Dermis microvascular lymphatic vessel endothelial cell (primary cell): ENCODE measurements around the gene KDM6A. TPM values are rescaled to one million over a fixed set of nuclear protein-coding genes. Genes with fewer than 3 reads are reported as not detected.
"Not testable (repeated sequence)": the region's sequence is repeated elsewhere in the genome, so short reads cannot be mapped to it uniquely, and the experiment has no call there.

Experiments
- DNase-seq, 2 donors: peaks; one replicate each; pipeline versions ENCODE4 v3.0.0 to v3.0.0-alpha.2; 2010; ENCODE audit warnings: low read depth in 2 of 2
- total RNA-seq: library from RNA; depleted of rRNA; stranded (reverse); fragments of >200 nt; gene quantifications from 2 replicates; pipeline ENCODE4 v1.2.1, GENCODE V29; 2014

Gene KDM6A
- total RNA-seq, 1 donor from 2014 or later: 18.9 TPM

DNA sequence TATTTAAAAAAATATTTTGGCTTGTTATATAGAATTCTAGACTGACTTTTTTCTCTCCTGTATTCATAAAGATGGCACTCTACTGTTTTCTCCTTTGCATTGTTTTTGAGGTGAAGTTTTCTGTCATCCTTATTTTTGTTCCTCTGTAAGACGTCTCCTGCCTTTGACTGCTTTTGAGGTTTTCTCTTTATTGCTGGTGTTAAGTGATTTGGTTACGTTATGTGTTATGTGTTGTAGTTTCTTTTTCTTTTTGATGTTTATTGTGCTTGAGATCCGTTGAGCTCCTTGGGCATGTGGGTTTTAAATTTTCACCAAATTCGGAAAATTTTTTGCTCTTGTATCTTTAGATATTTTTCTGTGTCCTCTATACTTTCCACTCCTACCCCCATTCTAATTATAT is 50.0 kb downstream of the KDM6A start:
- no peak for DNase-seq

DNA sequence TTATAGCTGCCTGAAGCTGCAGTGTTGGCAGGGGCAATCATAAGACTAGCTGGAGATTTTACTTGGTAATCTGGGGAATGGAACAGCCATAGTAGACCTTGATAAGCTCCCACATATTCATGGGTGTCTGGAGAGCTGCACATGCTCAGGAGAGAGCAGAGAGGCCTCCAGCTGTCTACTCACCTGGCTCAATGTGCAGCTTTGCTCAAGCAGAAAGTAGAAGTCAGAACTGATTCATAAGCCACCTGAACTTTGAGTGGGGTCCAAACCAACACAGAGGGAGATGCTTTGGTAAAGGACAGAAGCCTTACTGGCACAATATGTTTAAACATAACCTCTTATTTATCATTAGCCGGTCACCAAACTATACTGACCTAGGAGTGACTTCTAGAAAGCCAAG is 54.4 kb downstream of the KDM6A start:
- no peak for DNase-seq

DNA sequence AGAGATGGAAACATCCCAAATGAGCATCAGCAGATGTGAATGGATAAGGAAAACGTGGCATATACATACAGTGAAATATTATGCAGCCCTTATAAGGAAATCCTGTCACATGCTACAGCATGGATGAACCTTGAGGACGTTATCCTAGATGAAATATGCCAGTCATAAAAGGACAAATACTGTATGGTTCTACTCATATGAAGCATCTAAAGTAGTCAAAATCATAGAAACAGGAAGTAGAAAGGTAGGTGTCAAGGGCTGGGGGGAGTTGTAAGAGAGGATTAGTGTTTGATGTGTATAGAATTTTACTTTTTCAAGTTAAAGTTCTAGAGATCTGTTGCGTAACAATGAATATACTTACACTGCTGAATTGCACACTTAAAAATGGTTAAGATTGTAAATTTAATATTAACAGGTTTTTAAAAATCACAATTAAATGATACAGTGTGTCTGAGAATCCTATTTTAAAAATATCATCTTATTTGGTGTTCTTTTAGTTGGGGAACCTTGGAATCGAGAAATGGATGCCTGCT is 58.5 kb downstream of the KDM6A start:
- DNase-seq: no peak

DNA sequence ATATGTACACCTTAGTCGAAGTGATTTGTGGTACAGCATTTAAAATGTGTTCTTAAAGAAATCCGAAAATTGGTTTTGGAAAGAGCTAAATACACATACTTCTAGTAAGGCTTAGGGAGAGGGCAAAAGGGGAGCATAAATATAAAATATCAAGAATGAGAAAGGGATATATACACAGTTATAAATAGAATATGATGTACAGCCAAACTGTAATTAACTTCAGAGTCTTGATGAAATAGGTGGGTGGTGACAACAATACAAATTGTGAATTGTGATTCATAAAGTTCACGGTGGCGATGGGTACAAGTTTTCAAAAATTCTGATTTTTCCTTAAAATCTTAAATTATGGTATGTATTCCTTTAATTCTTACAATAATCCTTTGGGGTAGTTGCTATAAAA is 62.2 kb downstream of the KDM6A start:
- no peak for DNase-seq

DNA sequence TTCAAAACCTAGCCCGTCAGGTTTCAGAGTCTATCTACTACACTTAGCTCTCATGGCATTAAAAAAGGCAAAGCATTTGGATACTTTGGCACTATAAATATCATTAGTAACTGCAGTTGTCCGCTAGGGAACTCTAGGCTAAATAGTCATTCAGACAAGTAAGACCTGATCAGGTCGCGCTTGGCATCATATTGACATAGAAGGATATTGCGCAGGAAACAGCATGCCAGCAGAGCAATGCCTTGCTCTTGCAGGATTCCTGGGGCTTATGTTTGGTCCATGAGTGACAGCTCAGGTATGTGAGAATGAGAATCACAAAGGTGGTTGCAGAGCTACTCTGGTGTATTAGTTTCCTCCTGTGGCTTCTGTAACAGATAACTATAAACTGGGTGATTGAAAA is 62.7 kb downstream of the KDM6A start:
- DNase-seq: no peak

DNA sequence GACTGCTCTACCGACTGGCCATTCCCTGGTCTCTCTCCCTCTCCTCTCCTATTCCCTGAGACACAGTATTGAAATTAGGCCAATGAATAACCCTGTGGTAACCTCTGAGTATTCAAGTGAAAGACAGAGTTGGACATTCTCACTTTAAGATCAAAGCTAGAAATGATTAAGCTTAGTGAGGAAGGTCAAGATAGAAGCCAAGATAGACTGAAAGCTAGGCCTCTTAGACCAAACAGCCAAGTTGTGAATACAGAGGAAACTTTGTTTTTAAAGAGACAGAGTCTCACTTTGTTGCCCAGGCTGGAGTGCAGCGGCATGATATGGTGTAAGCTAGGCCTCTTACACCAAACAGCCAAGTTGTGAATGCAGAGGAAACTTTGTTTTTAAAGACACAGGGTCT is 64.6 kb downstream of the KDM6A start:
- DNase-seq: no peak

DNA sequence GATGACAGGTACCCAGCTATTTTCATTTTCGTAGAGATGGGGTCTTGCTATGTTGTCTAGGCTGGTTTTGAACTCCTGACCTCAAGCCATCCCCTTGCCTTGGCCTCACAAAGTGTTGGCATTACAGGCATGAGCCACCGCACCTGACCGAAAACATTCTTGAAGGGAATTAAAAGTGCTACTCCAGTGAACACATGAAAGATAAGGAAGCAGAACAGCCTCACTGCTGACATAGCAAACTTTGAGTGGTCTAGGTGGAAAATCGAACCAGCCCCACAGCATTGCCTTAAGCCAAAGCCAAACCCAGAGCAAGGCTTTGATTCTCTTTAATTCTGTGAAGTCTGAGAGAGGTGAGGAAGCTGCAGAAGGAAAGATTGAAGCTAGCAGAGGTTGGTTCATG is 65.1 kb downstream of the KDM6A start:
- DNase-seq: no peak

DNA sequence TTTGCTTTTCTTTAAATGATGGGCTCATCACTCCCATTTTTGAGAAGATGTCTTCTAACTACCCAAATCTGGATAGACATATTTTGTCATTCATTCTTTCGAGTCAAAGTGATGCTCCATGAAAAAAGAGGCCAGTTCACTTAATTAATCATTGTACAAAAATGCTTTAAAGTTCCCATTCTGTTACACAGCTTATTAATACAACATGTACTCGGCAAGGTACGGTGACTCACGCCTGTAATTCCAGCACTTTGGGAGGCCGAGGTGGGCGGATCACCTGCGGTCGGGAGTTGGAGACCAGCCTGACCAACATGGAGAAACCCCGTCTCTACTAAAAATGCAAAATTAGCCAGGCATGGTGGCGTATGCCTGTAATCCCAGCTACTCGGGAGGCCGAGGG is 67.6 kb downstream of the KDM6A start:
- not testable (repeated sequence) for DNase-seq

DNA sequence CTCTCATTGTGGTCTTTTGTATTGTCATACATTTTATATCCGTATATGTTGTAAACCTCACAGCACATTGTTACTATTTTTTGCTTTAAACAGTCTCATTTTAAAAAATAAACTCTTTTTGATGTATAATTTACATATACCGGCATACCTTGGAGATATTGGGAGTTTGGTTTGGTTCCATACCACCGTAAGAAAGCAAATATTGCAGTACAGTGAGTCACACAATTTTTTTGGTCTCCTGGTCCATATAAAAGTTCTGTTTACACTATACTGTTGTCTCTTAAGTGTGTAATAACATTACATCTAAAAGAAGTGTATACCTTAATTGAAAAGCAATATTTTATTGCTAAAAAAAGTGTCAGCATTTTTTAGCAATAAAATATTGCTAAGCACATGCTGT is 70.0 kb downstream of the KDM6A start:
- no peak for DNase-seq

DNA sequence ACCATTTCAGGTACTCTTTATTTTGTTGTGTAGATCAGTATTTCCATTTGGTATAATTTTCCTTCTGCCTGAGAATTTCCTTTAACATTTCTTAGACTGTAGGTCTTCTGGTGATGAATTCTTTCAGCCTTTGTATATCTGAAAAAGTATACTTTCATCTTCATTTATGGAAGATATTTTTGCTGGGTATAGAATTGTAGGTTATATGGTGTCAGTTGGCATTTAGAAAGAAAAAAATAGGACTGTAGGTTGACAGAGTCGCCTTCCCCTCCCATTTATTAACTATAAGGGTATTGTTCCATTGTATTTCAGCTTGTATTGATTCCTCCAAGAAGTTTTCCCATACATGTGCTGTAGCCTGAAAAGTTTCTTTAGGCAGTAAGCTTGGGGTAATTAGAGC is 71.9 kb downstream of the KDM6A start:
- DNase-seq: no peak

DNA sequence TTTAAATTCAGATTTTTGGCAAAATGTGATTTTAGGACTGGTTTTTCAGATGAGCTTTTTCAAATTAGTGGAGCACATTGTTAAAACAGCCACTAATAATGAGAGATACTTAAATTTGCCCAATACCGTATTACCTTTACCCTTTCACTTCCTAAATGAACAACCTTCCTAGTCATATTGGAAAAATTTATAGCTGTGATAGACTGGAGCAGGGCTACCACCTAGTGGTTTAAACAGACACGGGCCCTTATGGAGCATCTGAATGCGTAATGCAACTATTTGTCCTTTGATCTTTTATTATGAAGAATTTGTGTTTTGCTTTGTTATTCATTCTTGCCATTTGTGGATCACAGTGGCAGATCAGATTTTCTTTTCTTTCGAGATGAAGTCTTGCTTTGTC is 72.7 kb downstream of the KDM6A start:
- DNase-seq: no peak

DNA sequence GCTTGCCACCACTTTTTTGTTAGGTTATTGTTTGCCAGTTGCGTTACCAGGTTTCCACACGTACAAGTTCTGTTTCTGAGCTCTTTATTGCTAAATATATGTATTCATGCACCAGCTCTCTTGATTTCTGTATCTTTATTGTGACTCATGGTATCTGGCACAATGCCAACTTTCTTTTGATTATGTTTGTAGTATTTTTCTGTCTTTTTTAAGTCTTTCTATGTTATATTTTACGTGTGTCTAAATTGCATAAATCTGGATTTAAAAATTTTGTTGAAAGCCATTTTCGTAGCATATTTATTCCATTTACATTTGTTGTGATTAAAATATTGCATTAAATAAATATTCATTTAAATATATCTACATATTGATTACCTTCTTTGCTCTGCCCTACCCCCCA is 73.8 kb downstream of the KDM6A start:
- peak in 1 of 2 donors; percentile 57 for DNase-seq

DNA sequence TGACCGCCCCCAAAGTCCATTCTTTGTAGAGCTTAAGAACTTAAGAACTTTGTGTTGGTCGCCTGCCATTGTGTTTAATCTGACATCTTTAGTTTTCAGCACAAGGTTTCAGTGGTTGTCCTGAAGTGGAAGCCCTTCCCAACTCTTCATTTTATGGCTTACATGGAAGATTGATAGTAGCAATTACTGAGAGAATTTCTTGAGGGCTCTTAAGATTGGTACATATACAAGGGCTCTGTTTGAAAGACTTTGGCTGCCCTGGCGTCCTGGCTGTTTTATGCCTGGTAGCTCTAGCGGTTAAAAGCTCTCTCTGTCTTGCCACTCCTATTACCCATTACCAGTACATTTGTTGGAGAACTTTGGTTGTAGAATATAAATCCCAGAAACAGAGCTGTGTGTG is 75.0 kb downstream of the KDM6A start:
- DNase-seq: no peak

DNA sequence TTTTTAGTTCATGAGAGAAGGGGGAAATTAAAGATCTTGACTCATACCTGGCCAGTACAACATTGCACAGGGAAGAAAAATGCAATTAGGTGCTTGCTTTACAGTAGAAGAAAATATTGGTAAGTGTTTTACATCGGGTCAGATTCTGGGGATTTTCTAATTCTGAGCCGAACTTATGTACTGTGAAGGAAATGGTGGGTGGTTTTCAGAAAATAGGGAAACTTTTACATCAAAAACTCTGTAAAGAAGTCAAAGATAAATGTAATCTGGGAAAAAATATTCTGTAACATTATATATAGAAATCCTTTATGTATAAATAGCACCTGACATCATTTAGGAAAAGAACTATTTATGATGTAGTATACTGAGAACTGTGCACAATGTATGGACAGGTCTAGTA is 75.4 kb downstream of the KDM6A start:
- DNase-seq: no peak

DNA sequence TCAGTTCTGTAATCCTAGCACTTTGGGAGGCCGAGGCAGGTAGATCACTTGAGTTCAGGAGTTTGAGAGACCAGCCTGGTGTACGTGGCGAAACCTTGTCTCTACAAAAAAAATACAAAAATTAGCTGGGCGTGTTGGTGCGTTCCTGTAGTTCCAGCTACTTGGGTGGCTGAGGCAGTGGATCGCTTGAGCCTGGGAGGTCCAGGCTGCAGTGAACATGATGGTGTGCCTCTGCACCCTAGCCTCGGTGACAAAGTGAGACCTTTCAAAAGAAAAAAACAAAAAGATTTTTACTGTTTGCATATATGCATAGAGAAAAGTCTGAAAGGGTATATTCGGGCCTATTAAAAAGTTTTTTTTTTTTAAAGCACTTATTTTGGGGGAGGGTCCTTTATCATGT is 76.1 kb downstream of the KDM6A start:
- DNase-seq: no peak

DNA sequence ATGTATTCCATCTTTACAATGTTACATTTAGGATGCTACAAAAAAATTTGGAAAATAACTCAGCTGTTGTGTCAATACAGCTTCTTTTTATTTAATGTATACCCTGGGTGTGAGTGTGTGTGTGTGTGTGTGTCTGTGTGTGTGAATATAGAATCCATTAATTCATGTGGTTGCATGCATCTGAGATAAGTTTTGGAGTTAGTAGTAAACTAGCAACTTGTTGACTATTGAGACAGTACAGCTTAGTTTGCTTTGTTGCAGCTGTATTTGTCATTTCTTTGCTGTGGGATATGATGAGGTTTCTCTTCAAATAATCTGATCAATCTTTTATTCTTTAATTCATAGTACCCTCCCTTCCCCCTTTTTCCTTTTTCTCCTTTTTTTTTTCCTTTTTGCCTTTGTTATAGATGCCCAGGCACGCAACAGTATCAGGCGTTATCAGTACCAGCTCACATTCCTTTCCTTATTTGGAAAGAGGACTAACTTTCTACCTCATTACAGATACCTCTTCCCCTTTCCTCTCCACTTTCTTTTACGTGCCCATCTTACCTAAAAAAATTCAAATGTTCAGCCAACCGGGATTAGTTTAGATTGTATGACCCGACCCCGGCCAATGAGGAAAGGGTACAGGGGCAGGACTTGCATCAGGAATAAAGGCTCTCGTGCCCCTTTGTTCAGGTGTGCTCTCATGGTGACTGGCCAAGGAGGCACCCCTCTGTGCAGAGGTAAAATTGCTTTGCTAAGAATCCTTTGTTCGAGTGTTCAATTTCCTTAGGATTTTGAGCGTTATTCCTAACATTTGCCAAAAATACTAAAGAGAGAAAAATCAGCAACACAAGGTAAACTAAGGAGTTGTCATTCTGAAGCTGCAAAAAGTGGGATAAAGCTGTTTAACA is 77.7 kb downstream of the KDM6A start:
- DNase-seq: peak in 1 of 2 donors; percentile 17

DNA sequence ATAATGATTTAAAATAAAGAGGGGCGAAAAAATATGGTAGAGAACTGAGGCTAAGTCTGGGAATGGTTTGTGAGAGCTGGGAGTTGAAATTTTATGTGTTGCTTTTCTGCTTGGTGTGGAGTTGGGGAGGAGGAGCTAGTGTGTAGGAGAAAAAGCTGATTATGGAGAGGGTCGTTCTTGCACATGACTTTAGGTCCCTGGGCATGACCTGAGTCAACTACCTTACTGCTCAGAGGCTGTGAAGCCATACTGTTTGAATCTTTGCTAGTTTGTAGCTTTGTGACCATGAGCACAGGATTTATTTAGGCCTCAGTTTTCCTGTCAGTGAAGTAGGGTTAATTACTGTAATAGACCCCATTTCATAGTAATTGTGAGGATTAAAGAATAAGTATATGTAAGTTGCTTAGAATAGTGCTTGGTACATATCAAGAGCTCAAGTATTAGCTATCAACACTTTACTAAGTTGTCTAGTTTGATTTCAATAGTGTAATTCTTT is 78.6 kb downstream of the KDM6A start:
- no peak for DNase-seq

DNA sequence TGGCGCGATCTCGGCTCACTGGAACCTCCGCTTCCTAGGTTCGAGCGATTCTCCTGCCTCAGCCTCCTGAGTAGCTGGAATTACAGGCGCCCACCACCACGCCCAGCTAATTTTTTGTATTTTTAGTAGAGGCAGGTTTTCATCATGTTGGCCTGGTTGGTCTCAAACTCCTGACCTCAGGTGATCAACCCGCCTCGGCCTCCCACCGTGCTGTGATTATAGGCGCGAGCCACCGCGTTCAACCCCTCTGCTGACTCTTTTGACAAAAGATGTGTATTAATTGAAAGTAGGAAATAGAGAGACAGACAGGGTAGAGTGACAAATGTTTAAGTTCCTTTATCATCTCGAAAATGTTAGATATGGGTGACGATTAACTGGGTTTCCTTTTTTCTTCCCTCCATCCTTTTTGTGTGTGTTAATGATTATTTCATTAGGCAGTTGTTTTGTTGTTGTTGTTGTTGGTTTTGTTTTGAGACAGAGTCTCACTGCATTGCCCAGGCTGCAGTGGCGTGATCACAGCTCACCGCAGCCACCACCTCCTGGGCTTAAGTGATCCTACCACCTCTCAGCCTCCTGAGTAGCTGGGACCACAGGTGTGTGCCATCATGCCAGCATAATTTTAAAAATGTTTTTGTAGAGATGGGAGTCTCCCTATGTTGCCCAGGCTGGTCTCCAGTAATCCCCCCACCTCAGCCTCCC is 79.5 kb downstream of the KDM6A start:
- DNase-seq: no peak

DNA sequence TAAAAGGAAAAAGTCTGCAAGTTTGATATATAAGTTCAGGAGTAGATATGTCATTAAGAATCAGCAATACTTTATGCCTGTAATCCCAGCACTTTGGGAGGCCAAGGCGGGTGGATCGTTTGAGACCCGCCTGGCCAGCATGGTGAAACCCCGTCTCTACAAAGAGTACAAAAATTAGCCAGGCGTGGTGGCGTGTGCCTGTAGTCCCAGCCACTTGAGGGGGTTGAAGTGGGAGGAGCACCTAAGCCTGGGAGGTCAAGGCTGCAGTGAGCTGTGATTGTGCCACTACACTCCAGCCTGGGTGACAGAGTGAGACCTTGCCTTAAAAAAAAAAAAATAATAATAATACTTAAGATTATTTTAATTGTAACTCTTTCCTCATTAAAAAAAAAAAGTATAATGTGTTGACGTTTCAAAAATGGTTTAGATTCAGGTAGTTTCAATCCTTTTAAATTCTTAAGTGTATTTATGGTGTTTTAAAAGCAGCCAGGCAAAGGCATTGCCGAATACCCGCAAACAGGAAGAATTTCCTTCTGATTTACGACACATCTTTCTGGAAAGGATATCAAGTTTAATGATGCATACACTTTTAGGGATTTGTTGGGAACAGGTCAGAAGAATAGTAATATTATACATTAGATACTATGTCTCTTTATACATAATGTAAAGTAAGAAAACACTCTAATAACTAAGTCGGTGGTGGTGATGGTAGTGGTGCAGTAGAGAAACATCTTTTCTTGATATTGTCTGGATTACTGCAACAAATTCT is 80.9 kb downstream of the KDM6A start:
- DNase-seq: no peak

DNA sequence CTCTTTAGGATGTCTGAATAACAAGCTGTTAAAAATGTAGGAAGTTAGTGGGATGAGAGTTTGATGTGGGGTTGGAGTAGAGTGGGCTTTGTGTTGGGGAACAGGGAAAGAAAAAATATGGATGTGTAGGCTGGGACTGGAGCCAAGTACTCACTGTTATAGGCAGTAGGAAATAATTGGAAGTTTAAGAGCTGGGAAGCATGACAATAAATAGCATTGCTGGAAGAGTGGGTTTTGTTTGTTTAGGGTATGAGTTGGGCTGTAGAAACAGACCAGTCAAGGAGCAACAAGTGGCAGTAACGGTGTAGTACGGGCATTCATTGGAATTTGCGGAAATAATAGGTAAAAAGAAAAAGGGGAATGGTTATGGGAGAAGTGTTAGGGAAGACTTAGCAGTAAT is 81.6 kb downstream of the KDM6A start:
- peak in 1 of 2 donors; percentile 52 for DNase-seq

DNA sequence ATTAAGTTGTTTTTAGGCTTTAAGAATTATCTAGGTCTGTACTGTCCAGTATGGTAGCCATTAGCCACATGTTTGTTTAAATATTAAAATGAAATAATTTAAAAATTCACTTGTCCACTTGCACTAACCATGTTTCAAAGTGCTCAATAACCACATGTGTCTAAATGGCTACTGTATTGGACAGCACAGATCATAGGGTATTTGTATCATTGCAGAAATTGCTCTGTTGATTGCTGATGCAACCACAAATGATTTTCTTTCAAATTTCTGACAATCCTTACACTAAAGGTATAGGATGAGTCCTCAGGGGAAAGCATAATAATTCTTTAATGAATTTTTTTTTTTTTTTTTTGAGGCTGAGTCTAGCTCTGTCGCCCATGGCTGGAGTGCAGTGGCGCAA is 84.9 kb downstream of the KDM6A start:
- DNase-seq: no peak

DNA sequence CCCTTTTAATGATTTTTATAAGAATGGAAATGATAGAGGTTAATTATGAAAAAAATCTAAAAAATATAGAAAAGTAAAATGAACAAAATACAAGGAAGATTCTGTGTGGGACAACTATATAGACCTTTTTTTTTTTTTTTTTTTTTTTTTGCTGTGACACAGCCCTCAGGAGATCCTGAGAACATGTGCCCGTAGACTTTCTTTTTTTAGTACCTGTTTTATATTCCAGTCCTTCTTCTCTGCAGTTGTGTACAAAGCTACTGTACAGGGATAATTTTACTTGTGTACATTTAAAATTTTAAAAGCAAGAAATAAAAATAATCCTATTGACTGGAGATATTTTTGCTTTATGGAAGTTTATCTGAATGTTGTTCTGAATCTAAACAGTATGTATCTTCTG is 85.5 kb downstream of the KDM6A start:
- no peak for DNase-seq
